Measurements from ENCODE around the gene STX16. TPM values are rescaled to one million over a fixed set of nuclear protein-coding genes. Genes with fewer than 3 reads are reported as not detected.

Gene STX16
- total RNA-seq, 1 donor from 2014 or later = 57.0 TPM

DNA sequence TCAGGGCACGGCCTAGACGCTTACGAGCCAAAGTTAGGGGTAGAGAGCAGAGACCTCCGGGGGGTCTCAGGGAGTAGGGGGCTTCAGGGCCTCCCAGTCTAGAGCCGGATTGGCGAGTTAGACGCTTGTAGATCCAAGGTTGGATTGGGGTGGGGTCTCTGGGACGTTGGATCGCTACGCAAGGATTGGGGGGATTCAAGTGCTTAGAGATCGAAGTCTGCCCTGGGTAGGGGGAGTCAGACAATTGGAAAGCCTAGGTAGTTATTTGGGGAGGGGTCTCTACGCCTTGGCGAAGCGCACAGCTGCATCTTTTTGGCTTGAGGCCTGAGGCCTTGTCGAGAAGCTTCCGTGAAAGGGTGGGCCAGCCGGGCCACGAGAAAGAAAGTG, 469 bp downstream of the STX16 start:
- intact Hi-C loops (cut with DNase I) = no loop called here
- H3K27ac ChIP-seq = peak overlapping the region; percentile 92
- peaks cover 5% of the 10 kb centered on the region for H3K36me3 ChIP-seq
- H3K4me3 ChIP-seq = peak overlapping the region; percentile 75
- H3K4me1 ChIP-seq = peaks cover 28% of the 10 kb centered on the region
- TF ChIP-seq, protein P1, sequence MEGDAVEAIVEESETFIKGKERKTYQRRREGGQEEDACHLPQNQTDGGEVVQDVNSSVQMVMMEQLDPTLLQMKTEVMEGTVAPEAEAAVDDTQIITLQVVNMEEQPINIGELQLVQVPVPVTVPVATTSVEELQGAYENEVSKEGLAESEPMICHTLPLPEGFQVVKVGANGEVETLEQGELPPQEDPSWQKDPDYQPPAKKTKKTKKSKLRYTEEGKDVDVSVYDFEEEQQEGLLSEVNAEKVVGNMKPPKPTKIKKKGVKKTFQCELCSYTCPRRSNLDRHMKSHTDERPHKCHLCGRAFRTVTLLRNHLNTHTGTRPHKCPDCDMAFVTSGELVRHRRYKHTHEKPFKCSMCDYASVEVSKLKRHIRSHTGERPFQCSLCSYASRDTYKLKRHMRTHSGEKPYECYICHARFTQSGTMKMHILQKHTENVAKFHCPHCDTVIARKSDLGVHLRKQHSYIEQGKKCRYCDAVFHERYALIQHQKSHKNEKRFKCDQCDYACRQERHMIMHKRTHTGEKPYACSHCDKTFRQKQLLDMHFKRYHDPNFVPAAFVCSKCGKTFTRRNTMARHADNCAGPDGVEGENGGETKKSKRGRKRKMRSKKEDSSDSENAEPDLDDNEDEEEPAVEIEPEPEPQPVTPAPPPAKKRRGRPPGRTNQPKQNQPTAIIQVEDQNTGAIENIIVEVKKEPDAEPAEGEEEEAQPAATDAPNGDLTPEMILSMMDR (IDR thresholded peaks at IDR 0.05) = no peak
- DNase-seq = no peak
- H3K27me3 ChIP-seq = no peaks in the 10 kb centered on the region
- no peak for ATAC-seq
- H3K9me3 ChIP-seq = no peaks in the 10 kb centered on the region

DNA sequence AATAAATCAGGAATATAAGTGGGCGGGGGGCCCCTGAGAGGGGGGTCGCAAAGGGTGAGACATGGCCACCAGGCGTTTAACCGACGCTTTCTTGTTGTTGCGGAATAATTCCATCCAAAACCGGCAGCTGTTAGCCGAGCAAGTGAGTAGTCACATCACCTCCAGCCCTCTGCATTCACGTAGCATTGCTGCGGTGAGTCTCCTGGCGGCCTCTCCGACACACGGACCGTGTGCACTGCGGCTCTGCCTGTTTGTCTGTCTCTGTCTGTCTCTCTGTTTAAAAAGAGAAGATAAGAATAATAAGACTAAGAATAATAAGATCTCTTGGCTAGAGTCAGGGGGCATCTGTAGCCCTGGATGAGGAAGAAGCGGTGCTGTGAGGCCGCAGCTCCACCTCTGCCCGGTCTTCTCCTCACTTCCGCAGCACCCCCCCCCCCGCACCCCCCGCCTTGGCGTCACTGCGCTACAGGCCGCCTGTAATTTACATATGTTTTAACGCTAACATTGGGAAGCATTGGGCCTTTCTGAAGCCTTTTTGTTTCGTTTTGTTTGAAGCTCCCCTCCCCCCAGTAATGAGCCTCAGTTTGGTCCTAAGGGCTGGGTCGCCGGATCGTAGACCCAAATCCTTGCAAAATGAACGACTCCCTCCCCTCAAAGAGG, 993 bp downstream of the STX16 start:
- intact Hi-C loops (cut with DNase I) = no loop called here
- peak overlapping the region; percentile 75 for H3K4me3 ChIP-seq
- H3K9me3 ChIP-seq = no peaks in the 10 kb centered on the region
- TF ChIP-seq, protein P1 (IDR thresholded peaks at IDR 0.05) = no peak
- H3K27ac ChIP-seq = peak overlapping the region; percentile 92
- H3K36me3 ChIP-seq = peaks cover 5% of the 10 kb centered on the region
- H3K4me1 ChIP-seq = peaks cover 28% of the 10 kb centered on the region
- ATAC-seq (peak; percentile 64), DNase-seq (peak; percentile 77)
- no peaks in the 10 kb centered on the region for H3K27me3 ChIP-seq

DNA sequence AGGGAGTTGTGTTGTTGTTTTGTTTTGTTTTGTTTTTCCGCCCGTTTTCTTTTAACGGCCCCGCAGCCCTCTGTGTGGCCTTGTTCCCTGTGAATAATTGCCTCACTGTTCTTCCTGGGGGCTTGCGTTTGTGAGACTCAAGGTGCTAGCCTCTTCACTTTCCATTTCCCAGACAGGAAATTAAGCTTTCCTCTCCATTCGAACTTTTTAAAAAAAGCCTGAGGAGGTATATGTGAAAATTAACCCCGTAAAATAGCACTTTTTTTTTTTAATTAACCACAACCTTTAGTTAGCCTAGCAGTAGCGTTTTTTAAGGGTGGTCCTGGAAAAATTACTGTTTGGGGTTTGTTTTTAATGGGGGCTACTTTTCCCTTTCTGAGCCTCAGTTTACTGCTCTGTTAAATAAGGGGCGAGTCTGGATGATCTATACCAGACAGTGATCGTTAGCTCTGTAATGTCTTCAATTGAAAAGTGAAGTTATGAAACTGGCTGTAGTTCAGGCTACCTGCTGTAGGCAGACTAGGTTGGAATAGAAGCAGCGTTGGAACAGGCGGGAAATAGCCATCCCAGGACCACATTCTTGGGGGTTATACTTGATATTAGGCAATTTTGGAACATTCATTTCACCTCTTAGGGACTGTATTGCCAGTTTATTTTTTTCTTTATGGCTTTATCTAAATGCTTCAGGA, 1.7 kb downstream of the STX16 start:
- peaks cover 32% of the 10 kb centered on the region for H3K4me1 ChIP-seq
- H3K9me3 ChIP-seq = no peaks in the 10 kb centered on the region
- no peaks in the 10 kb centered on the region for H3K27me3 ChIP-seq
- peaks cover 5% of the 10 kb centered on the region for H3K36me3 ChIP-seq
- peak overlapping the region; percentile 75 for H3K4me3 ChIP-seq
- intact Hi-C loops (cut with DNase I) = no loop called here
- ATAC-seq = no peak
- TF ChIP-seq, protein P1 (IDR thresholded peaks at IDR 0.05) = no peak
- H3K27ac ChIP-seq = peak overlapping the region; percentile 92
- no peak for DNase-seq

DNA sequence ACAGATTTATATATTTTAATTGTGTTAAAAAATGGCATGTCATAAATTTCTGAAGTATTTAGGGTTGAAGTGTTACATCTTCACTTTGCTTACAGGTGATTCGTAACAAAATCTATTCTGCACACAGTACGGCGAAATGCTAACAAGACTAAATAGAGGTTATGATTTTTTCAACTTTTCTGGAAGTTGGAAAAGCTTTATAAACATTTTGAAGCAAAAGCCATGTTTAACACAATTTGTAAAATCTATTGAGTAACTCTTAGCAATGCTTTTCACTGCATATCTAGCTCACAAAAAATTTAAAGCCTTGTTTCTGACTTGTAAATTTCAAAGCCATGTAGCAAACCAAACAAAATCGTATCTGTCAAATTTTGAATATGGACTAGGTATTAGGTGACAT, 3.3 kb downstream of the STX16 start:
- no peak overlapping the region for H3K27ac ChIP-seq
- H3K4me1 ChIP-seq = peaks cover 43% of the 10 kb centered on the region
- H3K4me3 ChIP-seq = no peak overlapping the region
- TF ChIP-seq, protein P1 (IDR thresholded peaks at IDR 0.05) = no peak
- no peaks in the 10 kb centered on the region for H3K27me3 ChIP-seq
- no peak for ATAC-seq
- intact Hi-C loops (cut with DNase I) = no loop called here
- DNase-seq = no peak
- no peaks in the 10 kb centered on the region for H3K9me3 ChIP-seq
- H3K36me3 ChIP-seq = peaks cover 10% of the 10 kb centered on the region

DNA sequence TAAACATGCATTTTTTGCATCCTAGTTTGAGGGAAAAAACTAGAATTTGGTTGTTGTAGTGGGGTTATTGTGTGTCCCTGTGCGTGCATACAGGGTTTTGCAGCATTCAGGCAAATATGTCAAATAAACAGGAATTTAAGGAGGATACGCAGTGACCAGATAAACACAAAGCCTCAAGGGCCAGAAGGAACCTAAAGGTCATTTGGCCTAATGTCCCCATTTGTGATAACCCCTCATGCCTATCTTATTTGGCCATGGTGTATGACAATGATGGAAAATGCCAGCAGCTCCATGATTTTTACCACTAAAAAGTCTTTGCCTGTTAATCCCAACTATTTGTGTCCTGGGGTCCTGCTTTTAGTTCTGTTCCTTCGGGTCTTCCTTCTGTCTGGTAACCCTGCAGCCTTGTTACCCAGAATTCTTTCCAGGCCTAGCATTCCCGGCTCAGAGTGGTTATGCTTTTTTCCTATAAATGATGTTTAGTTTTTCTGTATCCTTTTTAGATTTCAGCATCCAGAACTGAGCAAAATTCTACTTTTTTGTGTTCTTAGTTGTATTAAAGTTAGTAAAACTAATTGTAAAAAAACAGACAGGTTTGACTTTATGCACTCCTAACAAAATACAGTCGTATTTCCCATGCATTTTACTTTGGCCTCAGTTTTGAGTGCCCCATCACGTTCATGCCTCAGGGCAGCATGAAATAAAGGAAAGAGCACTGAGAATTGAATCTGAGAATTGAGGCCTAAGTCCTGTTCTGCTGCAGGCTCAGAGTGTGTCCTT, 4.4 kb downstream of the STX16 start:
- ATAC-seq = no peak
- Histone ChIP-seq H3K9me3 (no peaks in the 10 kb centered on the region), H3K27ac (no peak overlapping the region), H3K27me3 (no peaks in the 10 kb centered on the region), H3K36me3 (peaks cover 16% of the 10 kb centered on the region), H3K4me3 (no peak overlapping the region), H3K4me1 (peaks cover 43% of the 10 kb centered on the region)
- intact Hi-C loops (cut with DNase I) = no loop called here
- no peak for DNase-seq
- TF ChIP-seq, protein P1 (IDR thresholded peaks at IDR 0.05) = no peak

All from upper lobe of right lung (tissue), 1 donor.